CD4-positive, alpha-beta T cell treated with Interleukin-15 for 4 hours (primary cell): Measurements from ENCODE around the gene CASQ1.

Experiments used
- DNase-seq: peaks from one replicate; pipeline ENCODE4 v3.0.0-alpha.2; 2020; ENCODE audit warnings: low spot score

Gene CASQ1

GRCh38 chr1:160168609-160169369 lies 21.6 kb upstream of the CASQ1 start:
- no peak for DNase-seq

- no peak for DNase-seq
Measured at GRCh38 chr1:160169553-160170399, 20.6 kb upstream of the CASQ1 start.

GRCh38 chr1:160171354-160171753 lies 19.0 kb upstream of the CASQ1 start:
- DNase-seq: no peak

- no peak for DNase-seq
Measured at GRCh38 chr1:160171980-160172379, 18.4 kb upstream of the CASQ1 start.

GRCh38 chr1:160177231-160177630 lies 13.1 kb upstream of the CASQ1 start:
- DNase-seq: no peak

- DNase-seq: no peak
Measured at GRCh38 chr1:160177667-160178066, 12.7 kb upstream of the CASQ1 start.

GRCh38 chr1:160178731-160179130 lies 11.6 kb upstream of the CASQ1 start:
- DNase-seq: no peak

- no peak for DNase-seq
Measured at GRCh38 chr1:160179336-160179735, 11.0 kb upstream of the CASQ1 start.

- DNase-seq: no peak
Measured at GRCh38 chr1:160186246-160186645, 4.1 kb upstream of the CASQ1 start.

- DNase-seq: no peak
Measured at GRCh38 chr1:160186729-160187128, 3.6 kb upstream of the CASQ1 start.

GRCh38 chr1:160187407-160187806 lies 3.0 kb upstream of the CASQ1 start:
- DNase-seq: no peak

- no peak for DNase-seq
Measured at GRCh38 chr1:160188341-160188740, 2.0 kb upstream of the CASQ1 start.

- DNase-seq: no peak
Measured at GRCh38 chr1:160191756-160192155, 1.4 kb downstream of the CASQ1 start.

GRCh38 chr1:160192234-160192633 lies 1.9 kb downstream of the CASQ1 start:
- no peak for DNase-seq

GRCh38 chr1:160193091-160193819 lies 2.9 kb downstream of the CASQ1 start:
- peak; percentile 79 for DNase-seq

GRCh38 chr1:160193832-160194736 lies 3.7 kb downstream of the CASQ1 start:
- DNase-seq: no peak

- no peak for DNase-seq
Measured at GRCh38 chr1:160194737-160195059, 4.3 kb downstream of the CASQ1 start.

GRCh38 chr1:160196143-160196542 lies 5.8 kb downstream of the CASQ1 start:
- DNase-seq: no peak

GRCh38 chr1:160197231-160197630 lies 6.9 kb downstream of the CASQ1 start:
- DNase-seq: no peak

- DNase-seq: no peak
Measured at GRCh38 chr1:160200786-160201185, 10.4 kb downstream of the CASQ1 start.

GRCh38 chr1:160204526-160205241 lies 14.3 kb downstream of the CASQ1 start:
- DNase-seq: peak; percentile 14
